Measurements from ENCODE around the gene MACROD1. TPM values are rescaled to one million over a fixed set of nuclear protein-coding genes. Genes with fewer than 3 reads are reported as not detected.

The MACROD1 gene
- total and polyA plus RNA-seq, 7 donors, result 14.2 to 33.9 (median 23.3) TPM

DNA sequence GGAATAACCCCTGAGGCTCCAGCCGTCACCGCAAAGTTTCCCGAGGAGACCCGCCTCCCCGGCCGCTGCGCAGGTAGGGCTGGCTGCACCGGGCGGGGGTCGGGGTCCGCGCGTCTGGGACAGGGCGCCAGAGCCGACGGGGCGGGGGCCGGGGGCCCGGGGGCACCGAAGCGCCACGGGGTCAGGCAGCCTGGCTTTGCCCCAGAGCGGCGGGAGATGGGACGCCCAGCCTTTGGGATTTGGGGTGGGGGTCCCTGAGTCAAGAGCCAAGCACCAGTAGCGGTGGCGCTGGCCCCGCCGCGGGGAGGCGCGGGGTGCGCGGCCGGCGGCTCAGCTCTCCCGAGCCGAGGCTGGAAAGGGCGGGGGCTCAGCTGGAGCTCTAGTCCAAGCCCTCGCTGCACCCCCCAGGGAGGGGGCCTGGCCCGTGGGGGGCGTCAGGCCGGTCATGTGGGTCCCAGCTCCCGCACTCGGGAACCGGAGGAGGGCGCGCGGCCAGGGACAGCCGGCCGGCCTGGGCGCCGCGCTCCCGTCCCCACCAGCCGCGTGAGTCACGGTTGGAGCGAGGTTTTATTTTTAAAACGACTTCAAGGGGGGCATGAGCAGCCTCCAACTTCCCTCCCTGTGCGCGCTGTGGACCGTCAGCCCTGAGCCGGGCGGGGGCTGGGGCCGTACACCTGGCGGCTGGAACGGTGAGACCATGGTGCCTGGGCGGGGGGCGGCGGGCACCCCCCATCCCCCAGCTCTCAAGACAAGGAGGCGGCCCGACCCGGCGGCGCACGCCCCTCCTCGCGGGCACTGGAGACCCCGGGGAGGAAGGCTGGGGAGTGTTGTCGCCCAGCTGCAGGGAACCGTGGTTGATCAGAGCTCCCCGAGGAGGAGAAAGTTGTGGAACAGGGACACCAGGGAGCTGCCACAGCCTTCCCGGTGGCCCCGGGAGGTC, 129.6 kb downstream of the MACROD1 start:
- Histone ChIP-seq H3K27ac (peak overlapping the region; percentile 55 to 74 (median 72)), H3K4me3 (peak overlapping the region; percentile 55 to 69 (median 64)), H3K9me3 (no peaks in the 10 kb centered on the region), H3K27me3 (peaks cover 0 to 9% (median 0%) of the 10 kb centered on the region in 3 donors), H3K4me1 (peaks cover 0 to 36% (median 20%) of the 10 kb centered on the region in 4 donors), H3K36me3 (no peaks in the 10 kb centered on the region)
- no peak for TF ChIP-seq EP300 (IDR thresholded peaks at IDR 0.05)
- no peak for TF ChIP-seq POLR2A (IDR thresholded peaks at IDR 0.05)
- TF ChIP-seq CTCF (IDR thresholded peaks at IDR 0.05), result no peak
- TF ChIP-seq POLR2AphosphoS5 (IDR thresholded peaks at IDR 0.05), result peak in 3 of 4 donors; percentile 11 to 37 (median 16)
- DNase-seq, result peak; percentile 79
- 2% methylated on average over 85 of the region's 85 CpGs for WGBS, 2 donors
- intact Hi-C loops (cut with DNase I), result loop anchor here (2.0 kb wide), 3 partner anchors 28 to 112 kb away; no protein-coding TSS in a partner anchor

DNA sequence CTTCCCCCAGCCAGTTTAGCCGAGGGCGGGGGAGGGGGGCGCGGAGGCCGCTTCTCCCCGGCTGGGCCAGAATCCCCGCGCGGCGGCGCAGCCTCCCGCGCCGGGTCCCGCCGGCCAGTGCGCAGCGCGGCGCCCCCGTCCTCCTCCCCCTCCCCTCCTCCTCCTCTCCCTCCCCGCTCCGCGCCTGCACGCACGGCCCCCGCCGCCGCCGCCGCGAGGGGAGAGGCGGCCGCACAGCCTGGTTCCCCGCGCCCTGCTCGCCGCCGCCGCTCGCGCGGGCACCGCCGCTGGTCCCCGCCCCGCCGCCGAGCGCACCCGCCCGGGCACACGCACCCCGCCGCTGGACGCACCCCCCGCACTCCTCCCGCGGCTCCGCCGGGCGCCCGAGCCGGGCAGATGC, 130.3 kb downstream of the MACROD1 start, which contains the start of gene FLRT1:
TSS of gene FLRT1 (plus strand) at position 356 of the 400 bp plus-strand sequence. CDS start 80,337 bp downstream, outside the sequence.
- intact Hi-C loops (cut with DNase I), result no loop called here
- peak within 1 kb of the TSS; percentile 55 to 69 (median 64) for H3K4me3 ChIP-seq
- H3K36me3 ChIP-seq, result no peaks in the 10 kb centered on the region
- TF ChIP-seq POLR2A (IDR thresholded peaks at IDR 0.05) (no peak), CTCF (IDR thresholded peaks at IDR 0.05) (no peak), EP300 (IDR thresholded peaks at IDR 0.05) (no peak), POLR2AphosphoS5 (IDR thresholded peaks at IDR 0.05) (no peak)
- H3K27me3 ChIP-seq, result peaks cover 0 to 9% (median 0%) of the 10 kb centered on the region in 3 donors
- peak within 1 kb of the TSS; percentile 55 to 74 (median 72) for H3K27ac ChIP-seq
- no peak for DNase-seq
- H3K9me3 ChIP-seq, result no peaks in the 10 kb centered on the region
- 1% methylated on average over 57 to 60 of the region's 64 CpGs for WGBS, 2 donors
- H3K4me1 ChIP-seq, result peaks cover 0 to 32% (median 20%) of the 10 kb centered on the region in 4 donors

DNA sequence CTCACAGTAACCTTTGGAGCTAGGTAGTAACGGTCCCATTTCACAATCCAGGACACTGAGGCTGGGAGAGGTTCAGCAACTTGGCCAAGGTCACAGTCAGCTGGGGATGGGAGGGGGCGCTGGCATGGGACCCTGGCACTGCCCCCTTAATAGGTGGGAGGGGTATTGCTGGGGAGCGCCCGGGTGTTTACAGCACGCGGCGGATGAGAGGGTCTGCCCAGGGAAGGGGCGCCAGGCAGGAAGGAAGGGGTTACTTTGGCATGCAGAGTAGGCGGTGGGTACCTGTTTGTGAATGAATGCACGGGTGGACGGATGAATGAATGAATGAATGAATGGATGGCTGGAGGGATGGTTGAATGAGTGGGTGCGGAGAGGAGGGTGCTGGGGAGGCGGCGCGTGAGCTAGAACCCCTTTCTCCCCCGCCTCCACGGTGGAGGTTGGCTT, 130.8 kb downstream of the MACROD1 start:
- WGBS, 2 donors, result 9% methylated on average over 17 of the region's 17 CpGs
- no peak for TF ChIP-seq EP300 (IDR thresholded peaks at IDR 0.05)
- TF ChIP-seq CTCF (IDR thresholded peaks at IDR 0.05), result no peak
- no peak for TF ChIP-seq POLR2A (IDR thresholded peaks at IDR 0.05)
- TF ChIP-seq POLR2AphosphoS5 (IDR thresholded peaks at IDR 0.05), result no peak
- Histone ChIP-seq H3K27ac (no peak overlapping the region), H3K4me3 (peak overlapping the region; percentile 8 to 69 (median 64)), H3K36me3 (no peaks in the 10 kb centered on the region), H3K9me3 (no peaks in the 10 kb centered on the region), H3K4me1 (peaks cover 0 to 27% (median 20%) of the 10 kb centered on the region in 4 donors), H3K27me3 (peaks cover 0 to 9% (median 0%) of the 10 kb centered on the region in 3 donors)
- no peak for DNase-seq
- intact Hi-C loops (cut with DNase I), result no loop called here

GRCh38 chr11:64034411-64034811, 131.5 kb downstream of the MACROD1 start:
- peaks cover 0 to 9% (median 0%) of the 10 kb centered on the region in 3 donors for H3K27me3 ChIP-seq
- H3K36me3 ChIP-seq, result no peaks in the 10 kb centered on the region
- no peak overlapping the region for H3K4me3 ChIP-seq
- DNase-seq, result no peak
- intact Hi-C loops (cut with DNase I), result no loop called here
- TF ChIP-seq CTCF (IDR thresholded peaks at IDR 0.05) (no peak), POLR2AphosphoS5 (IDR thresholded peaks at IDR 0.05) (no peak), EP300 (IDR thresholded peaks at IDR 0.05) (no peak), POLR2A (IDR thresholded peaks at IDR 0.05) (no peak)
- H3K27ac ChIP-seq, result no peak overlapping the region
- no peaks in the 10 kb centered on the region for H3K9me3 ChIP-seq
- peaks cover 0 to 27% (median 20%) of the 10 kb centered on the region in 4 donors for H3K4me1 ChIP-seq
- 71 to 79% methylated on average over 9 of the region's 9 CpGs for WGBS, 2 donors
